Heart right ventricle (tissue), 16 donors: Measurements from ENCODE around the gene DPP9. TPM values are rescaled to one million over a fixed set of nuclear protein-coding genes. Genes with fewer than 3 reads are reported as not detected.

Experiments
- ATAC-seq, 8 donors: fragments of 200-7000 bp; cut with Tn5 transposase; one replicate each; pipeline ENCODE4 v1.9.1; 2020; ENCODE audit warnings: mild to moderate bottlenecking in 8 of 8, moderate library complexity in 8 of 8, moderate number of reproducible peaks in 1 of 8
- DNase-seq, 2 donors: peaks; one replicate each; pipeline ENCODE4 v3.0.0-alpha.2; 2020
- H3K27ac ChIP-seq, 10 donors: fragments of 200-600 bp; sonication (generic) in 2 of 10; one replicate each; pipeline versions ENCODE4 v1.5.0 to v1.8.0; 2020 to 2022; ENCODE audit warnings: mild to moderate bottlenecking in 3 of 10
- H3K27me3 ChIP-seq, 7 donors: fragments of 200-600 bp; one replicate each; pipeline ENCODE4 v1.8.0; 2021 to 2022; ENCODE audit warnings: mild to moderate bottlenecking in 2 of 7
- H3K36me3 ChIP-seq, 9 donors: fragments of 200-600 bp; sonication (generic) in 1 of 9; one replicate each; pipeline versions ENCODE4 v1.5.0 to v1.8.0; 2020 to 2022; ENCODE audit warnings: mild to moderate bottlenecking in 2 of 9
- H3K4me1 ChIP-seq, 9 donors: fragments of 200-600 bp; sonication (generic) in 1 of 9; one replicate each; pipeline versions ENCODE4 v1.5.0 to v1.8.0; 2020 to 2022; ENCODE audit warnings: mild to moderate bottlenecking in 4 of 9
- H3K4me3 ChIP-seq, 10 donors: fragments of 200-600 bp; sonication (generic) in 2 of 10; one replicate each; pipeline versions ENCODE4 v1.5.0 to v1.8.0; 2020 to 2022; ENCODE audit warnings: mild to moderate bottlenecking in 7 of 10, moderate library complexity in 2 of 10
- H3K9me3 ChIP-seq, 11 donors: fragments of 200-600 bp in 10 of 11; sonication (generic) in 2 of 11; one replicate each; pipeline versions ENCODE4 v1.5.0 to v1.8.0; 2013 to 2022; ENCODE audit warnings: mild to moderate bottlenecking in 2 of 11, control low read depth in 1 of 11, moderate library complexity in 1 of 11
- CTCF ChIP-seq, 9 donors: fragments of 200-600 bp; sonication (generic) in 2 of 9; IDR thresholded peaks; one replicate each; pipeline versions ENCODE4 v1.5.0 to v1.8.0; 2021 to 2022; ENCODE audit warnings: antibody characterized with exemption in 9 of 9, mild to moderate bottlenecking in 5 of 9, moderate library complexity in 1 of 9
- WGBS, 2 donors: extraction: QIAGEN DNeasy Blood & Tissue Kit; methylation state at CpG; one replicate each; pipeline ENCODE4 v1.1.7; 2013; ENCODE audit warnings: inconsistent platforms in 1 of 2; 5-methylcytosine and 5-hydroxymethylcytosine counted together
- intact Hi-C, 10 donors: fragments of 100-400 bp; cut with DNase I; formaldehyde crosslinking; loops; one replicate each; pipeline versions ENCODE4 v1.11.1 to v1.14.2; 2022
- polyA plus RNA-seq, 2 donors: library from polyadenylated mRNA; stranded (reverse); fragments of 200-250 nt; gene quantifications; one replicate each; pipeline ENCODE4 v1.2.3, GENCODE V29; 2013
- total RNA-seq, 10 donors: library from RNA; stranded (reverse); fragmentation: NEBNext Ultra II Directional in 3 of 10; extraction: Animal tissue kit (Norgen Biotek cat#: 25700) in 3 of 10; gene quantifications; one replicate each; pipeline versions ENCODE4 v1.2.1 to v1.2.4, GENCODE V29; 2021 to 2023
- donor health status: Arrhythmogenic right ventricular cardiomyopathy.
- donor health status: ischemic (EF 13 %, LVEDD 7.1; RV severe dilation, severe dysfunction).
- donor health status: healthy with polysubstance abuse.
- donor health status: DM: no; HTN: yes; CAD: no.
- donor health status: DM: no; HTN: no; CAD: no.
- donor health status: ischemic (EF 25% LVEDD 6.9; RV normal size, moderate dysfunction).
- donor health status: ischemic (EF 25% LVEDD 5.7; RV mildly dilated, moderate dysfunction).
- donor health status: healthy.
- donor health status: DM: yes; HTN: yes; CAD: no.
- donor health status: Ischemic cardiomyopathy.
- donor health status: ischemic (EF 35%, LVEDD 5.7; RV mildly dilated, moderate dysfunction).
- donor health status: nonischemic (EF 11% LVEDD 7.7; RV severe dilation, severe dysfunction).
- donor health status: DM: yes; HTN: yes; CAD: no.
- donor health status: PGD.
- donor health status: ischemic (EF 29% LVEDD 5.4; RV normal size, mild dysfunction).
- donor health status: nonischemic (EF 23%, LVEDD 6.1; RV moderate dilation, normal function).

Gene DPP9
- total and polyA plus RNA-seq, 12 donors = 34.0 to 52.2 (median 43.2) TPM

- ATAC-seq (peak; percentile 98 to 99 (median 99)), DNase-seq (peak; percentile 93 to 95)
- WGBS, 2 donors = 0 to 1% methylated on average over 73 to 74 of the region's 75 CpGs
- Histone ChIP-seq H3K27me3 (no peaks in the 10 kb centered on the region), H3K9me3 (no peaks in the 10 kb centered on the region), H3K27ac (peak within 1 kb of the TSS; percentile 2 to 89 (median 79)), H3K4me3 (peak within 1 kb of the TSS; percentile 72 to 94 (median 85)), H3K4me1 (peaks cover 7 to 39% (median 20%) of the 10 kb centered on the region in 9 donors), H3K36me3 (peaks cover 0 to 46% (median 27%) of the 10 kb centered on the region in 9 donors)
- intact Hi-C loops = loop anchor here in 3 of 10 donors (2.0 to 5.0 kb wide), 2 partner anchors 52 to 55 kb away; partner anchors contain the start of gene DPP9 (in 2 of the 3)
- TF ChIP-seq CTCF (IDR thresholded peaks at IDR 0.05) = no peak
These were observed 53.7 kb downstream of the DPP9 start, which contains the start of gene MYDGF for GRCh38 chr19:4669723-4670480. Gene MYDGF (minus strand): TSS chr19:4670342. CDS start chr19:4670334, 8 bp downstream.

- DNase-seq (no peak), ATAC-seq (no peak)
- intact Hi-C loops = no loop called here
- Histone ChIP-seq H3K9me3 (no peaks in the 10 kb centered on the region), H3K27ac (no peak overlapping the region), H3K36me3 (peaks cover 0 to 87% (median 57%) of the 10 kb centered on the region in 9 donors), H3K27me3 (no peaks in the 10 kb centered on the region), H3K4me1 (peaks cover 7 to 28% (median 12%) of the 10 kb centered on the region in 9 donors), H3K4me3 (no peak overlapping the region)
- WGBS, 2 donors = 89 to 90% methylated on average over 12 of the region's 12 CpGs
- no peak for TF ChIP-seq CTCF (IDR thresholded peaks at IDR 0.05)
These were observed 59.0 kb downstream of the DPP9 start for GRCh38 chr19:4664642-4665041.

GRCh38 chr19:4662812-4663211 lies 60.8 kb downstream of the DPP9 start:
- peaks cover 3 to 92% (median 66%) of the 10 kb centered on the region in 9 donors for H3K36me3 ChIP-seq
- H3K4me3 ChIP-seq = no peak overlapping the region
- no peak overlapping the region for H3K27ac ChIP-seq
- H3K9me3 ChIP-seq = peaks cover 0 to 13% (median 7%) of the 10 kb centered on the region in 11 donors
- ATAC-seq (no peak), DNase-seq (no peak)
- WGBS, 2 donors = 94% methylated on average over 6 of the region's 6 CpGs
- no peak for TF ChIP-seq CTCF (IDR thresholded peaks at IDR 0.05)
- H3K27me3 ChIP-seq = no peaks in the 10 kb centered on the region
- intact Hi-C loops = no loop called here
- peaks cover 0 to 11% (median 0%) of the 10 kb centered on the region in 9 donors for H3K4me1 ChIP-seq

- Histone ChIP-seq H3K4me1 (peaks cover 0 to 5% (median 0%) of the 10 kb centered on the region in 9 donors), H3K27me3 (no peaks in the 10 kb centered on the region), H3K4me3 (no peak overlapping the region), H3K27ac (no peak overlapping the region), H3K36me3 (peaks cover 3 to 92% (median 63%) of the 10 kb centered on the region in 9 donors), H3K9me3 (peaks cover 0 to 16% (median 7%) of the 10 kb centered on the region in 11 donors)
- DNase-seq (no peak), ATAC-seq (no peak)
- no peak for TF ChIP-seq CTCF (IDR thresholded peaks at IDR 0.05)
- WGBS, 2 donors = 78 to 85% methylated on average over 20 of the region's 20 CpGs
- intact Hi-C loops = no loop called here
These were observed 61.5 kb downstream of the DPP9 start for GRCh38 chr19:4662020-4662695.
